HUES64 (cell line): ENCODE measurements around the gene TMEFF1.

Source experiments
- H3K27ac ChIP-seq: 2 replicates; pipeline ENCODE4 v1.7.0; 2013; ENCODE audit warnings: low read depth, low read length, inconsistent platforms
- H3K27me3 ChIP-seq: 2 replicates; pipeline ENCODE4 v1.6.1; 2013; ENCODE audit warnings: mild to moderate bottlenecking, low read length; ENCODE audit not compliant: insufficient read depth
- H3K36me3 ChIP-seq: 2 replicates; pipeline ENCODE4 v1.6.1; 2013; ENCODE audit warnings: mild to moderate bottlenecking, low read length; ENCODE audit not compliant: insufficient read depth
- H3K4me1 ChIP-seq: 2 replicates; pipeline ENCODE4 v1.6.1; 2013; ENCODE audit warnings: mild to moderate bottlenecking, low read length, moderate library complexity; ENCODE audit not compliant: insufficient read depth
- H3K4me3 ChIP-seq: 2 replicates; pipeline ENCODE4 v1.5.1; 2013; ENCODE audit warnings: mild to moderate bottlenecking, low read length, moderate library complexity
- H3K9ac ChIP-seq: 2 replicates; pipeline ENCODE4 v1.6.1; 2013; ENCODE audit warnings: mild to moderate bottlenecking, low read depth, low read length
- H3K9me3 ChIP-seq: 2 replicates; pipeline ENCODE4 v1.6.1; 2013; ENCODE audit warnings: low read depth, low read length; ENCODE audit not compliant: insufficient read depth
- WGBS: fragments of 150-250, 120-280 bp; methylation state at CpG from one replicate; pipeline ENCODE4 v1.1.7; 2013; ENCODE audit warnings: missing lambda C conversion rate; 5-methylcytosine and 5-hydroxymethylcytosine counted together

TMEFF1 gene

GRCh38 chr9:100626949-100627348 is 154.0 kb downstream of the TMEFF1 start:
- H3K9ac ChIP-seq: no peak overlapping the region
- H3K27me3 ChIP-seq: no peaks in the 10 kb centered on the region
- no peaks in the 10 kb centered on the region for H3K36me3 ChIP-seq
- WGBS: no CpG with 5 or more reads among the region's 1 CpG
- no peaks in the 10 kb centered on the region; the same call in 1 of the 2 replicates for H3K9me3 ChIP-seq
- no peaks in the 10 kb centered on the region for H3K4me1 ChIP-seq
- no peak overlapping the region for H3K4me3 ChIP-seq
- no peak overlapping the region for H3K27ac ChIP-seq
